Subcutaneous adipose tissue (tissue), 4 donors: ENCODE measurements around the gene HDHD5. TPM values are rescaled to one million over a fixed set of nuclear protein-coding genes. Genes with fewer than 3 reads are reported as not detected.

Experiments used
- total RNA-seq, 4 donors: library from RNA; depleted of rRNA; stranded (reverse); fragments of >200 nt; gene quantifications; one replicate each; pipeline ENCODE4 v1.1.0, GENCODE V29; 2016
- TF ChIP-seq, protein P1 (sequence below): fragments of 450-650 bp; IDR thresholded peaks from one replicate; pipeline ENCODE4 v1.5.1; 2016; ENCODE audit warnings: low read depth, mild to moderate bottlenecking, control low read depth, antibody characterized with exemption, moderate library complexity

HDHD5 gene
- total RNA-seq, result 10 to 100 TPM; 23.0 to 73.1 (median 41.7) TPM

- TF ChIP-seq, protein P1, sequence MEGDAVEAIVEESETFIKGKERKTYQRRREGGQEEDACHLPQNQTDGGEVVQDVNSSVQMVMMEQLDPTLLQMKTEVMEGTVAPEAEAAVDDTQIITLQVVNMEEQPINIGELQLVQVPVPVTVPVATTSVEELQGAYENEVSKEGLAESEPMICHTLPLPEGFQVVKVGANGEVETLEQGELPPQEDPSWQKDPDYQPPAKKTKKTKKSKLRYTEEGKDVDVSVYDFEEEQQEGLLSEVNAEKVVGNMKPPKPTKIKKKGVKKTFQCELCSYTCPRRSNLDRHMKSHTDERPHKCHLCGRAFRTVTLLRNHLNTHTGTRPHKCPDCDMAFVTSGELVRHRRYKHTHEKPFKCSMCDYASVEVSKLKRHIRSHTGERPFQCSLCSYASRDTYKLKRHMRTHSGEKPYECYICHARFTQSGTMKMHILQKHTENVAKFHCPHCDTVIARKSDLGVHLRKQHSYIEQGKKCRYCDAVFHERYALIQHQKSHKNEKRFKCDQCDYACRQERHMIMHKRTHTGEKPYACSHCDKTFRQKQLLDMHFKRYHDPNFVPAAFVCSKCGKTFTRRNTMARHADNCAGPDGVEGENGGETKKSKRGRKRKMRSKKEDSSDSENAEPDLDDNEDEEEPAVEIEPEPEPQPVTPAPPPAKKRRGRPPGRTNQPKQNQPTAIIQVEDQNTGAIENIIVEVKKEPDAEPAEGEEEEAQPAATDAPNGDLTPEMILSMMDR, result no peak
Measured at GRCh38 chr22:17158568-17159503, at the start of gene HDHD5. TSS of gene HDHD5 (minus strand) at chr22:17159277. CDS start at chr22:17159251, 26 bp downstream.

GRCh38 chr22:17205432-17205831 is 46.4 kb upstream of the HDHD5 start:
- TF ChIP-seq, protein P1, result no peak

DNA sequence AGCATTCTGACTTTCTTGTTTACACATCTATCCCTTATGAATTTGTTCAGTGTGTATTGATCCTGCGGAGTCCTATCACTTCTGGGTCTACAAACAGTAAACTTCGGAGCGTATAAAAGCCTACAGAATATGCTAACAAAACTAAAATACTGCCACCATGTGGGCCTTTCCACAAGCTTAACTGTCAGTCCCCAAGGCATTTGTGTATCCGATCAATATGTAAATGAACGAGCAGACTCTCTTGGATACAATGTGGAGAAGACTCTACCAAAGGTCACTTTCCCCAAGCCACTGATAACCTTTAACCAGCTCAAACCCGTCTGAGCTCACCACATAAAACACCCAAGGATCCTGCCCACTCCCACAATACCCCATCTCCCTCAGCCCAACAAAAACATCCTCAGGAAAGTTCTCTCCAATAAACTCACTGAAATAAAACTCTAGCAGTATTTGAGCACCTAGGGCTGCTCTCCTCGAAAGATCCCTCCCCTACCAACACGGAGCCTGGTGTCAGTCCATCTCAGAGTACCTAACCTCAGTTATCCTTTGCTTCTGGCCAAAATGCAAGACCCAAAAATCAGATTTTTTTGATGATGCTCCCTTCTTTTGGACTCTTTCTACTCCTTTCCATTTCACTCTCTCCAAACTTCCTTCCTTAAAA is 42.3 kb upstream of the HDHD5 start:
- TF ChIP-seq, protein P1, result no peak

DNA sequence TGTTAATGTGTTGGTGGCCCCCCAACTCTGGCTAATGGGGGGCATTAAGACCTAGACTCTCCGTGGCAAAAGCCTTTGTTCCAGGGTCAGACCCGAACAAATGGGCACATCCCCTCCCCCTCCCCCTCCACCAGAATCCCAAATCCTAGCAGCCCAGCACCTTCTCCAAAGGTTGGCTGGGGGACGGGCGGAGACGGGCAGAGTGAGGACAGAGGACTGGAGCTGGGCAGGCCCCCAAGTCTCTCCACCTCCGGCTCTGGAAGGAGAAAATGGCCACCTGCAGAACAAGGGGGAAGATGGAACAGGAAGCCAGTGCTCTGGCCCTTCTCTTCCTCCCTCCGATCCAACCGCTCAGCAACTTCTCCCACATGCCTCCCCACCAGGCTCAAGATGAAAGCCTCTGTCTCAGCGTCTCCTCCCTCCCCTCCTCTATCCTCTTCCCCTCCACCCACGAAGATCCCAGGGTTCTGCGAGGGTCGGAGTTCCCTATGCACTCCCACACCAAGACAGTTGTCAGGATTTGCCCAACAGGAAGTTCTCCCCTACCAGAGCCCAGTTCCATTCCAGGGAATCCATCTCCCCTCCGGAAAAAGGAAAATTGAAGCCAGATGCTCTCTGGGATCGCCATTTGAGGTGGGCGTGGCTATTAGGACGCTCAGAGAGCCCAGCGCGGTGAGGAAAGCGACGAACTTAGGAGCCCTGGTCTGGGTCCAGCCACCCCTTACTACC is 40.1 kb upstream of the HDHD5 start:
- TF ChIP-seq, protein P1, result no peak

DNA sequence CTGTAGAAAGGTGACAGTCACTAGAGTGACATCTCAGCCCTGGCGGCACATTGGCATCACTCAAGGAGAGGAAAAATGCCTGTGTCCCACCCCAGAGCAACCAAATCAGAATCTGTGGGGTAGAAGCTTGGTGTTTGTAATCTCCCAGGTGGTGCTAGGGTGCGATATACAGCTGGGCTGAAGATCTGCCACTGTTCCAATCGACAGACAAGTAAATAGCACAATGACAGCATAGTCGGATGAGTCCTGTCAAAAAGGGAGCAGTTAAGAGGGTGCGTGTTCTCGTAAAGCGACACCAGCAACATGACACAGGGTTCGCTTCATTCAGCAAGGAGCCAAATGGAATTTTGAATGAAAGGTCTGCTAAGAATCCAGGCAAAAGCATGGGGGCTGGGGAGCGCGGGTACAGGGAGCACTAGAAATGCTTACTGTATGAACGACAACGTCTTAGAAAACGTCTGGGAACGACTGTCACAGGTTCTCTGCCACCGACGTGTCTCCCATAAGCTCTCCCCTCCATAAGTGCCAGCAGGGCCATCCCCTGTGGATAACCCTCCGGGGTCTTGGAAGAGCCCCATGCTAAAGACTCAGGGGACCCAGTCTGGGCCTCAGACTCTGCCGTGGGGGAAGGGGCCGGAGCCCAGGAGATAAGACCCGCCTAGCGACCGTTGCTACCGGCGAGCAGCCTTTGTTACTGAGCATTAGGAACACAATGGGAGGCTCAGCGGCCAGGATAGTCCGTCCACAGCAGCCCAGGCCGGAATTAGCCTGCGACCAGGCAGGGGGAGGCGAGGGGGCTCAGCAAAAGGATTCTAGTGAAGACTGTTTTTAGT is 39.3 kb upstream of the HDHD5 start:
- TF ChIP-seq, protein P1, result no peak

GRCh38 chr22:17194213-17194612 is 35.1 kb upstream of the HDHD5 start:
- TF ChIP-seq, protein P1, result no peak
